Measurements from ENCODE around the gene NR2C2.

NR2C2 gene

DNA sequence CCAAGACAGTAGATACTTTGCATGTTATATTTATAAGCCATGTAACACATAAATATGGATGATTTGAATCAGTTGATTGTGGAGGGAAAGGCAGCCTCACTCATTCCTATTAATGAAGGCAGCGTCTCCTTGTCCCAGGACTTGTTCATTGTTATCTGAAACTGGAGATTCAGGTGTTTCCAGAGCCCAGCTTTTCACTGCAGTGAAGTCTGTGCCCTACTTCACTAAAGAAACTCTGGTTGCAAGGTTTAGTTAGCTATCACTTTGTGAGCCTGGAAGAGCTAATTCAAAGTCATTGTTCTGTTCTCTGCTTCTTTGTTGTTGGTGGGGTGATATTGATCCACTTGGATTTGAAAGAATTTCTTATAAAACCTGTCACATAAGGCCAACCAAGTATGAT lies 9.8 kb downstream of the NR2C2 start:
- TF ChIP-seq, protein P1, sequence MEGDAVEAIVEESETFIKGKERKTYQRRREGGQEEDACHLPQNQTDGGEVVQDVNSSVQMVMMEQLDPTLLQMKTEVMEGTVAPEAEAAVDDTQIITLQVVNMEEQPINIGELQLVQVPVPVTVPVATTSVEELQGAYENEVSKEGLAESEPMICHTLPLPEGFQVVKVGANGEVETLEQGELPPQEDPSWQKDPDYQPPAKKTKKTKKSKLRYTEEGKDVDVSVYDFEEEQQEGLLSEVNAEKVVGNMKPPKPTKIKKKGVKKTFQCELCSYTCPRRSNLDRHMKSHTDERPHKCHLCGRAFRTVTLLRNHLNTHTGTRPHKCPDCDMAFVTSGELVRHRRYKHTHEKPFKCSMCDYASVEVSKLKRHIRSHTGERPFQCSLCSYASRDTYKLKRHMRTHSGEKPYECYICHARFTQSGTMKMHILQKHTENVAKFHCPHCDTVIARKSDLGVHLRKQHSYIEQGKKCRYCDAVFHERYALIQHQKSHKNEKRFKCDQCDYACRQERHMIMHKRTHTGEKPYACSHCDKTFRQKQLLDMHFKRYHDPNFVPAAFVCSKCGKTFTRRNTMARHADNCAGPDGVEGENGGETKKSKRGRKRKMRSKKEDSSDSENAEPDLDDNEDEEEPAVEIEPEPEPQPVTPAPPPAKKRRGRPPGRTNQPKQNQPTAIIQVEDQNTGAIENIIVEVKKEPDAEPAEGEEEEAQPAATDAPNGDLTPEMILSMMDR (IDR thresholded peaks at IDR 0.05; ENCODE audit: low read depth, low read length) = no peak
- no peak overlapping the region for H3K4me3 ChIP-seq (ENCODE audit: low read depth, low read length)
- no peak for DNase-seq (ENCODE audit: low read depth, low spot score)
- in situ Hi-C loops (cut with HindIII; ENCODE audit: low sequenced_read_pairs) = no loop called here

- in situ Hi-C loops (cut with HindIII; ENCODE audit: low sequenced_read_pairs) = no loop called here
- no peak for DNase-seq (ENCODE audit: low read depth, low spot score)
- H3K4me3 ChIP-seq (ENCODE audit: low read depth, low read length) = no peak overlapping the region
- TF ChIP-seq, protein P1 (IDR thresholded peaks at IDR 0.05; ENCODE audit: low read depth, low read length) = no peak
Measured at GRCh38 chr3:14957925-14958324, 10.5 kb downstream of the NR2C2 start.

- in situ Hi-C loops (cut with HindIII; ENCODE audit: low sequenced_read_pairs) = no loop called here
Measured at GRCh38 chr3:14959359-14959943, 12.1 kb downstream of the NR2C2 start.

GRCh38 chr3:14962762-14963161 lies 15.4 kb downstream of the NR2C2 start:
- in situ Hi-C loops (cut with HindIII; ENCODE audit: low sequenced_read_pairs) = no loop called here
- H3K4me3 ChIP-seq (ENCODE audit: low read depth, low read length) = no peak overlapping the region
- peak; percentile 50 for DNase-seq (ENCODE audit: low read depth, low spot score)
- TF ChIP-seq, protein P1 (IDR thresholded peaks at IDR 0.05; ENCODE audit: low read depth, low read length) = no peak

More at GRCh38 chr3:14959359-14959943, 12.1 kb downstream of the NR2C2 start:
- no peak overlapping the region for H3K4me3 ChIP-seq (ENCODE audit: low read depth, low read length)
- TF ChIP-seq, protein P1 (IDR thresholded peaks at IDR 0.05; ENCODE audit: low read depth, low read length) = no peak
- peak; percentile 5 for DNase-seq (ENCODE audit: low read depth, low spot score)

- in situ Hi-C loops (cut with HindIII; ENCODE audit: low sequenced_read_pairs) = no loop called here
- TF ChIP-seq, protein P1 (IDR thresholded peaks at IDR 0.05; ENCODE audit: low read depth, low read length) = no peak
- no peak for DNase-seq (ENCODE audit: low read depth, low spot score)
- H3K4me3 ChIP-seq (ENCODE audit: low read depth, low read length) = no peak overlapping the region
Measured at GRCh38 chr3:14967285-14967684, 19.9 kb downstream of the NR2C2 start.

GRCh38 chr3:14969671-14970070 lies 22.3 kb downstream of the NR2C2 start:
- H3K4me3 ChIP-seq (ENCODE audit: low read depth, low read length) = no peak overlapping the region
- TF ChIP-seq, protein P1 (IDR thresholded peaks at IDR 0.05; ENCODE audit: low read depth, low read length) = no peak
- in situ Hi-C loops (cut with HindIII; ENCODE audit: low sequenced_read_pairs) = no loop called here
- no peak for DNase-seq (ENCODE audit: low read depth, low spot score)
